GM18498 (cell line): ENCODE data around the gene SLC1A7.
"Not testable (repeated sequence)": the region's sequence is repeated elsewhere in the genome, so short reads cannot be mapped to it uniquely, and the experiment has no call there.

Experiments used
- ATAC-seq: cut with Tn5 transposase; IDR thresholded peaks from one replicate; pipeline ENCODE4 v1.9.1; 2021; ENCODE audit warnings: mild to moderate bottlenecking, moderate library complexity; ENCODE audit not compliant: unreplicated experiment

Gene SLC1A7

GRCh38 chr1:53142226-53142853 lies at the start of gene SLC1A7:
TSS of gene SLC1A7 (minus strand) at chr1:53142638. CDS start at chr1:53142449, 189 bp downstream.
- ATAC-seq: no peak

- no peak for ATAC-seq
These were observed 47.8 kb upstream of the SLC1A7 start for GRCh38 chr1:53190210-53190611.

GRCh38 chr1:53189061-53189460 lies 46.6 kb upstream of the SLC1A7 start:
- ATAC-seq: no peak

DNA sequence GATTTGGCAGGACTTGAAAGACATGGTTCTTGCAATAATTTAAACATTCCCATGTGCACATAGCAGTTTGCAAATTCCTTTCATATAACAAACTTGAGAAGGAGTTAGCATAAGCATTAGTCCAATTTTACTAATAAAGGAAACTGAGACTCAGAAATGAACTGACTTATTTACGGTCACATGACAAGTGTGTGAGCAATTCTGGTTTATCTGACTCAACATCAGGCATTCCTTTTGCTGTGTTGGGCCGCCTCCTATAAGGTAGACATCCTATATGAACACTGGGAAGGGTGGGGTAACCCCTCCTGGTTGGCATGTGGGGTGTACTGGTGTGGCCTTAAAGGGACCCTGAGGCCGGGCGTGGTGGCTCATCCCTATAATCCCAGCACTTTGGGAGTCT lies 45.7 kb upstream of the SLC1A7 start:
- ATAC-seq: no peak

DNA sequence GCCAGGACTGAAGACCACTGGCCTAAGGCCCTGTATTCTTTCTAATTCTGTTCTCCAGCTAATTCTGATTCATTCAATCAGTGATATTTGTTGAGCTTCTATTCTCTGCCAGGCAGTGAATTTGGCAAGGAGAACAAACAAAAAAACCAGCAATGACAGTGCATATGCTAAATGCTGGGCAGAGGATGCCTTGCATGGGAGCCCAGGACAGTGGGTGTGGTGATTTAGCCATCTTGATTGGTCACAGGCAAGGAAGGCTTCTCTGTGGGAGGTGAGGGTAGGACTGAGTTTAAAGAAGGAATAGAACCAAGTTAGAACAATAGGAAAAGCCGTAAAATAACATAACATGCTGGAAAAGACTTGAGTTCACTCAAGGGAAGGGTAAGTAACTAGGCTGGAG lies 45.0 kb upstream of the SLC1A7 start:
- ATAC-seq: no peak

- ATAC-seq: no peak
These were observed 44.1 kb upstream of the SLC1A7 start for GRCh38 chr1:53186533-53186932.

DNA sequence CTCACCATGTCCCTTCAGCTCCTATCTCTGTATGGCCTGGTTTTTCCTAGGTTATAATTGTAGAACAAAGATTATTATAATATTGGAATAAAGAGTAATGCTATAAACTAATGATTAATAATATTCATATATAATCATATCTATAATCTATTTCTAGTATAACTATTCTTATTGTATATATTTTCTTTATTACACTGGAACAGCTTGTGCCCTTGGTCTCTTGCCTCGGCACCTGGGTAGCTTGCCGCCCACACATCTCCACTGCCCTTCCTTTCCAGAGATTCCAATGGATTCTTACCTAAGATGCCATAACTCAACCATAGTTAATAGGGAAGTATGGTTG lies 43.5 kb upstream of the SLC1A7 start:
- ATAC-seq: not testable (repeated sequence)

DNA sequence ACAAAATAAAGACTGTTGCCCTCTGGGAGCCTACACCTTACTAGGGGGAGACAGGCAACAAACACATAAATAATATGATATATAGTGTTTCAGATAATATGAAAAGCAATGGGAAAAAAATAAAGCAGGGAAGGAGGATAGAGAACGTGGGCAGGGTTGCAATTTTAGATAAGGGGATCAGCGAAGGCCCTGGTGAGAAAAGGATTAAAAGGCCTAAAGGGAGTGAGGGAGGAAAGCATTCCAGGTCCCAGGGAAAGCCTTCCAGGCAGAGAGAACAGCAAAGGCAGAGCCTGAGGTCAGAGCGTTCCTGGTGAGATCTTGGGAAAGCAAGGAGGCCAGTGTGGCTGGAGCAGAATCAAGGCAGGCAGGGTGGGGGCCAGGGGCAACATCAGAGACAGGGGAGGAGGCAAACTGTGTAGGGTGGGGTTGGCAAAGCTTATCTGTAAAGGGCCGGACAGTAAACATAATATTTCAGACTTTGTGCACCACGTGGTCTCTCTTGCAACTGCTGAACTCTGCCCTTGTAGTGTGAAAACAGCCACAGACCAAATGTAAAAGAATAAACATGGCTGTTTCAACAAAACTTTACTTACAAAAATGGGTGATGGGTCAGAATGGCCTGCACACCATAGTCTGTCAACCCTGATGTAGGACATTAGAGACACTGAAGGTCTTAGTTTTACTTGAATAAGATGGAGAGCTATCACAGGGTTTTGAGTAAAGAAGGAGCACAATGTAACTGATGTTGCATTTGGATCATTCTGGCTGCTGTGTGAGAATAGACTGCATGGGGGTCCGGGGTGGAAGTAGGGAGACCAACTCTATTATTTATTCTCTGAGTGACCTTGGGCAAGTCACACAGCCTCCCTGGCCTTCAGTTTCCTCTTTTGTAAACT lies 40.9 kb upstream of the SLC1A7 start:
- no peak for ATAC-seq

GRCh38 chr1:53182716-53183094 lies 40.3 kb upstream of the SLC1A7 start:
- no peak for ATAC-seq

- no peak for ATAC-seq
These were observed 39.7 kb upstream of the SLC1A7 start for GRCh38 chr1:53182111-53182593.

DNA sequence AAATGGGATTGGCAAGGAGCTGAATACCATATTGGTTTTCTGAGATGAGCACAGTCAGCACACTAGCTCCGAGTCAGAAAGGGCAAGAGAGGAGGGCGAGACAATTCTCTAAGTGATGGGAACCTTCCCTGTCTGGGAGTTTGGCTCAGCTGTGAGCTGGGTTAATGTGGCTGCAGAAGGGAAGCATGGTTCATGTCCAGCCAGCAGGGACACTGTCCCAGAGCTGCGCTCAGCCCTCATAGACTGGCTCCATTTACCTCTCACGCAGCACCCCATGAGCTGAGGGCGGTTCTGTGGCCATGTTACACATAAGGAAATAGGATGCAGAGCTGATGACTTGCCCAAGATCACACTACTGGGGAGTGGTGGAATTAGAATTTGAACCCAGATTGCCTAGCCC lies 38.5 kb upstream of the SLC1A7 start:
- ATAC-seq: no peak

DNA sequence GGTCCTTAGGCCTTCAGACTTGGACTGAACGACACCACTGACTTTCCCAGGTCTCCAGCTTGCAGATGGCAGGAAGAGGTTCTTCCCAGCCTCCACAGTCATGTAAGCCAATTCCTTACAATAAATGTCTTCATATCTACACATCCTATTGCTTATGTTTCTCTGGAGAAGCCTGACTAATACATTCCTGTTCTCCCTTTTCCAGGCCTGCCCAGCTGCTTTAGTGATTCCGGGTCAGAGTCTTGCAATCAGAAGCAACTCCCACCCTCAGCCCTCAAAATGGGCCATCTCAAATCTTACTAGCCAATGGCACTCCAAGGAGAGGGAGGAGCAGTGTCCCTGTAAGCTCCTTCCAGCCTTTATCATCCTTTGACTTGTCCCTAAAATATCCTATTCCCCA lies 37.8 kb upstream of the SLC1A7 start:
- ATAC-seq: no peak

DNA sequence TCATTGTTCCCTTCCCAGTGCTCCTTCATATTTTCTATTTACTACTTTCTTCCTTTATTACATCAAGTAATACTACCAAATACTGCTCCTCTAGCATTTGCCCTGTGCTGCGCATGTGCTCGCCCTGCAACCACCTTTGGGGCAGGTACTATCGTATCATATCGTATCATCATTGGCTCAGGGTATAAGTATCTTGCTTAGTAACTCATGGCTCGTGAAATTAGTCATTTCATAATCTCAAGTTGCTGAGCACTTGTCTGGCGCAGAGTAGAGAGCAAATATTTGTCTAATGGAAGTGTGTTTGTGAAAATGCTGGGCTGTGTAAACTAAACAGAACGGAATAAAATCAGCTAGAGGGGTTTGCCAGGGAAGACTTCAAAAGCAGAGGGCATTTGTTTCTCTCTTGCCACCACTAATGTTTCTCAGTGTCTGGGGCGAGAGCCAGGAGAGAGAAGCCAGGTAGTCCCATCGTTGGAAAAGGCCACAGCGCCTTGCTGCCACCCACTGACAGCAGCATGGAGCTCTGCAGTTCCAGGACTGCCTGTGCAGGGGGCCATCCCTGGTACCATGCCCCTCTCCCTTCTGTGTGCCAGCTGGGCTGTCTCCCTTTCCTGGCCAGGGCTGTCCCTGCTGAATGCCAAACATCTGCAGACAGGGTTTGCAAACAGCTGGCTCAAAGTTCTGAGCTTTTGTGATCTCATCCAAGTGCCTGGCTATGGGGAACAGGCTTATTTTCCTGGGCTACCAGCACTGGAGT lies 34.2 kb upstream of the SLC1A7 start:
- no peak for ATAC-seq

GRCh38 chr1:53174971-53175913 lies 32.8 kb upstream of the SLC1A7 start:
- no peak for ATAC-seq

DNA sequence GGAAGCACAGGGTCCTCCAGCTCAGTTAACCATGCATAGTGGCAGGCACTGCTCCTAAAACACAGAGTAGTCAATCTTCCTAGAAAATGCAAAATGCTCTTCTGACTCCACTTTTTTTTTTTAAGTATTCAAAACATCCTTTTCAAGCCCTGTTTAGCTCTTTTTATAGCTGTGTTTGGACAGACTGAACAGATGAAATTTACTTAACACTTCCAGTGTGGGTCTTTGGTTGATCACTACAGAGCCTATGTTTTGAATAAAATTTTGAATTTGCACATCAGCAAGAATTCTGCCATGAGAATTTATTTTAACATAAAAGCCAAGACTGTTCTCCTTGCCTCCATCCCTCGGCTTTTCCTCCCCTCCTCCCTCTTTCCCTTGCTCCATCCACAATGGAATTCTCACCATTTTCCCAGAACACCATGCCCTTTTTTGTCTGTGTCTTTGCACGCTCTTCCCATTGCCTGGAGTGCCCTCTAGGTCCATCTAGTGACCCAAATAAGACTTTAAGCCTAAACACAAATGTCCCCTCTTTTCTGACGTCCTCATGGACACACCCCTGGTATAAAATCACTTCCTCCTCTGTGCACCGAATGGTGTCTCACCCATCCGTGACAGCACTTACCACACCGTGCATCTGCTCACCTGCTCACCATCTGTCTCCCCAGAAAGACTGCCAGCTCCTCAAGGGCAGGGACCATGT lies 30.1 kb upstream of the SLC1A7 start:
- ATAC-seq: no peak

DNA sequence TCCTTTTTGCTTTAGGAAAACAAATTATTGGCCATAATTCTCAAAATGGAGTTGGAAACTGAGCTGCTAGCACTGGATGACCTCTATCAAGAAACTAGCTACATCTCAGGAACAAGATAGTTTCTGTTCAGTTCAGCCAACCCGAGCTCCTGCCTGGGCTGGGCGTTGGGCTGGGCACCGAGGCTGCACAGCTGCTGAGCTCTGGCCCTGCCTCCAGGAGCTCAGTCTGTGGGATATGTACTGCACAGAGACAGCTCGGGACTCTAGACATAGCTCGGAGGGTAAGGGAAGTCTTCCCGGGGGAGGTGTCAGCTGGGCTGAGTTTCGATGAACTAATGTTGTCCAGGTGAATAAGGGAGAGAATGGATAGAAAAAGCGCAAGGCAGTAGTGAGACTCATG lies 24.5 kb upstream of the SLC1A7 start:
- no peak for ATAC-seq

DNA sequence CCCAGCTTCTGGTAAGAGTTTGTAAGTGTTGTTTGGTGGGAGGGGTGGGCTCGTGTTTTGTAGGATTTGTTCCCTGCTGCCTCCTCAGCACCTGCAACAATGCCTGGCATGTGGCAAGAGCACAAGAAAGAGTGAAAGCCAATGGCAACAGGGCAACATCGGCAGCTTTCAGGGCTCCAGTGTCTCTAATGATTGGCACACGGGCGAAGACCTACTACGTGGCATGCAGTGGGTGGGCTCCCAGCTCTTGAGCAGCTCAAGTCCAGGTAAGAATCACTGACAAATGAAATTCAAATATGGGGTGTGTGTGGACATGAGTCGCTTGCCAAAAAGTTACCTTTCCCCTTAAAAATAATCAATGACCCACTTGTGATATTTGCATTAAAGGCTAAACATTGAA lies 23.9 kb upstream of the SLC1A7 start:
- no peak for ATAC-seq

DNA sequence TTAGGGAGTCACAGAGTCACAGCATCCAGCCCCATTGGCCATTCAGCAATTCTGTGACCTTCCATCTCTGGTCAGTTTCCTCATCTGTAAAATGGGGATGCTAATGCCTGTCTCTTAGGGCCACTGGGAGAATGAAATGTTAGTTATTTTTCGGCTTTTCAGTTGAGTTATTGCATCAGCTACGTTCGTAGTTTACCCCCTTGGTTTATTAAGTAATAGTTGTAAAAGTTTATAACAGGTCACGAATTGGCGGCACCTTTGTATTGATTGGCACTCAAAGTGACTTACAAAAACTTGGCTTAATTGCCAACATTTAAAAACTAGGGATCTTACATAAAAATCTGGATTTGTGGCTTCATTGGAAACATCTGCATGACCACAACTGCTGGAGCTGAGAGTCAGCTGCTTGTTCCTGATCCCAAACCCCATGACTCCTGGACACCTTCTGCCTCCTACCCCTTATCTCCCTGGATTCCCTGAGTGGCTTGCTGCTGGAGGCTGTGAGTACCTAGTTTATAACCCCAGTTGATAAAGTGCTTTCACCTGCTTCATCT lies 23.0 kb upstream of the SLC1A7 start:
- ATAC-seq: no peak

- no peak for ATAC-seq
These were observed 20.9 kb upstream of the SLC1A7 start for GRCh38 chr1:53163291-53163768.
